Measurements from ENCODE around the gene P2RX4.
"Not testable (repeated sequence)": the region's sequence is repeated elsewhere in the genome, so short reads cannot be mapped to it uniquely, and the experiment has no call there.

Gene P2RX4

DNA sequence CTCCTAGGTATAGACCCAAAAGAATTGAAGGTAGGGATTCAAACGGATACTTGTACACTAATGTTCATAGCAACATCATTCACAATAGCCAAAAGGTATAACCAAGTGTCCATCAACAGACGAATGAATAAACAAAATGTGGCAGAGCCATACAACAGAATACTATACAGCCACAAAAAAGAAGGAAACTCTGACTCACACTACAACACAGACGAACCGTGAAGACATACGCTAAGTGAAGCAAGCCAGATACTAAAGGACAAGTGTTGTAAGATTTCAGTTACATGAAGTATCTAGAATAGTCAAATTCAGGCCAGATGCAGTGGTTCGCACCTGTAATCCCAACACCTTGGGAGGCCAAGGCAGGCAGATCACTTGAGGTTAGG is 67.4 kb downstream of the P2RX4 start:
- no peak overlapping the region for H3K27ac ChIP-seq
- TF ChIP-seq CTCF (conservative IDR thresholded peaks at IDR 0.05) = no peak

GRCh38 chr12:121278169-121279070 is 68.5 kb downstream of the P2RX4 start:
- TF ChIP-seq CTCF (conservative IDR thresholded peaks at IDR 0.05) = no peak
- no peak overlapping the region for H3K27ac ChIP-seq

- TF ChIP-seq CTCF (conservative IDR thresholded peaks at IDR 0.05) = no peak
- H3K27ac ChIP-seq = no peak overlapping the region
Measured at GRCh38 chr12:121279071-121279375, 69.1 kb downstream of the P2RX4 start.

GRCh38 chr12:121279507-121279915 is 69.6 kb downstream of the P2RX4 start:
- H3K27ac ChIP-seq = no peak overlapping the region; the same call in 1 of the 2 replicates

GRCh38 chr12:121280531-121280930 is 70.6 kb downstream of the P2RX4 start:
- H3K27ac ChIP-seq = not testable (repeated sequence)

More at GRCh38 chr12:121279507-121279915, 69.6 kb downstream of the P2RX4 start:
- no peak for TF ChIP-seq CTCF (conservative IDR thresholded peaks at IDR 0.05)

DNA sequence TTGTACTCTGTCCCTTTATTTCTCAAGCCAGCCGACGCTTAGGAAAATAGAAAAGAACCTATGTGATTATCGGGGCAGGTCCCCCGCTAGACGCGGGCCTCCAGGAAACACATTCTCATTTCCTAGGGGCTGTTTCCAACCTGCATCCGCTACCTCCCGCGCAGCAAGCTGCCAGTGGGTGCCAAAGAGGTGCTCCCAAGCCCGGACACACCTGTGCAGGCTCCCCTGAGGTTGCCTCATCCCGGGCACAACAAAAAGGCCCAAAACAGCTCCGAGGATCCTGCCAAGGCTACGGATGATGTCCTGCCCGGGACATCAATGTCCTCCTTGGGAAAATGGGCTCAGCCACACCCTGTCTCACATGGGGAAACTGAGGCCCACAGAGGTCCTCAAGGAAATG is 71.2 kb downstream of the P2RX4 start:
- H3K27ac ChIP-seq = not testable (repeated sequence)

GRCh38 chr12:121282072-121282742 is 72.3 kb downstream of the P2RX4 start:
- no peak overlapping the region for H3K27ac ChIP-seq
- no peak for TF ChIP-seq CTCF (conservative IDR thresholded peaks at IDR 0.05)

GRCh38 chr12:121282910-121283309 is 73.0 kb downstream of the P2RX4 start:
- H3K27ac ChIP-seq = not testable (repeated sequence)

DNA sequence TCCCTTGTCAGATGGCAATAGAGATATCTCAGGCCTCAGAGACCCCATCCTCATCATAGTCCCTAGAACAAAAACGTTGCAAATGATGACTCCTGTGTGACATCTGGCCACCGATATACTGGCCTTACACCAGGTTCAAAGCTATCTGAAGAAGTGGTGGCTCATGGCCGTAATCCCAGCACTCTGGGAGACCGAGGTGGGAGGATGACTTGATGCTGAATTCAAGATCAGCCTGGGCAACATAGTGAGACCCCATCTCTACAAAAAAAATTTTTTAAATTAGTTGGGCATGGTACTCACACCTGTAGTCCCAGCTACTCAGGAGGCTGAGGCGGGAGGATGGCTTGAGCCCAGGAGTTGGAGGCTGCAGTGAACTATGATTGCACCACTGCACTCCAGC is 73.5 kb downstream of the P2RX4 start:
- TF ChIP-seq CTCF (conservative IDR thresholded peaks at IDR 0.05) = no peak
- no peak overlapping the region for H3K27ac ChIP-seq
